CD14-positive monocyte (primary cell): ENCODE measurements around the gene PON1. TPM values are rescaled to one million over a fixed set of nuclear protein-coding genes. Genes with fewer than 3 reads are reported as not detected.

Experiments used
- DNase-seq, 3 donors: peaks; one replicate each; pipeline ENCODE4 v3.0.0-alpha.2; 2011 to 2022
- H2AFZ ChIP-seq: 2 replicates; pipeline ENCODE4 v1.6.0; 2012; ENCODE audit warnings: mild to moderate bottlenecking, low read depth, low read length, inconsistent platforms; ENCODE audit not compliant: insufficient read depth, poor library complexity, severe bottlenecking
- H3K27ac ChIP-seq, 2 donors: 1 replicate in 1 of 2; 2 replicates in 1 of 2; pipeline ENCODE4 v1.5.1; 2012 to 2013; ENCODE audit warnings: low read length in 2 of 2, control low read depth in 1 of 2, inconsistent platforms in 1 of 2, low read depth in 1 of 2, mild to moderate bottlenecking in 1 of 2
- H3K27me3 ChIP-seq, 2 donors: one replicate each; pipeline versions ENCODE4 v1.6.0 to v1.6.1; 2011 to 2013; ENCODE audit warnings: low read length in 2 of 2; ENCODE audit not compliant: control insufficient read depth in 2 of 2, insufficient read depth in 2 of 2
- H3K36me3 ChIP-seq, 2 donors: replicated peaks in 1 of 2; 1 replicate in 1 of 2; 2 replicates in 1 of 2; pipeline versions ENCODE4 v1.5.1 to v1.6.1; 2012 to 2013; ENCODE audit warnings: low read length in 2 of 2, control low read depth in 1 of 2, inconsistent platforms in 1 of 2, mild to moderate bottlenecking in 1 of 2; ENCODE audit not compliant: insufficient read depth in 2 of 2, control insufficient read depth in 1 of 2
- H3K4me1 ChIP-seq, 2 donors: 1 replicate in 1 of 2; 2 replicates in 1 of 2; pipeline versions ENCODE4 v1.5.1 to v1.6.1; 2012 to 2013; ENCODE audit warnings: low read length in 2 of 2, control low read depth in 1 of 2, inconsistent platforms in 1 of 2, mild to moderate bottlenecking in 1 of 2, moderate library complexity in 1 of 2; ENCODE audit not compliant: insufficient read depth in 2 of 2, control insufficient read depth in 1 of 2
- H3K4me2 ChIP-seq: replicated peaks from 2 replicates; pipeline ENCODE3; 2012; ENCODE audit warnings: low read length, moderate library complexity, mild to moderate bottlenecking; ENCODE audit not compliant: poor library complexity, severe bottlenecking; ENCODE audit errors: extremely low read depth
- H3K4me3 ChIP-seq, 3 experiments: fragments of 200-600 bp in 1 of 3; sonication (generic) in 1 of 3; replicated peaks in 1 of 3; 1 replicate in 2 of 3; 2 replicates in 1 of 3; pipeline ENCODE4 v1.5.1; 2011 to 2013; ENCODE audit warnings: low read length in 3 of 3, mild to moderate bottlenecking in 3 of 3, control low read depth in 2 of 3, low read depth in 2 of 3, inconsistent platforms in 1 of 3, moderate library complexity in 1 of 3
- H3K79me2 ChIP-seq: 2 replicates; pipeline ENCODE4 v1.6.0; 2012; ENCODE audit warnings: mild to moderate bottlenecking, control low read depth, inconsistent platforms, low read length, moderate library complexity; ENCODE audit not compliant: insufficient read depth
- H3K9ac ChIP-seq: 2 replicates; pipeline ENCODE4 v1.6.0; 2017; ENCODE audit warnings: low read length, mild to moderate bottlenecking; ENCODE audit not compliant: insufficient read depth, poor library complexity, severe bottlenecking
- H3K9me3 ChIP-seq, 2 donors: replicated peaks in 1 of 2; 1 replicate in 1 of 2; 2 replicates in 1 of 2; pipeline versions ENCODE4 v1.5.1 to v1.6.1; 2012 to 2013; ENCODE audit warnings: low read length in 2 of 2, control low read depth in 1 of 2; ENCODE audit not compliant: control insufficient read depth in 1 of 2, insufficient read depth in 1 of 2
- H4K20me1 ChIP-seq: 2 replicates; pipeline ENCODE4 v1.6.0; 2012; ENCODE audit warnings: mild to moderate bottlenecking, low read length, control low read depth, moderate library complexity; ENCODE audit not compliant: insufficient read depth
- H3K27ac Mint-ChIP-seq, 7 donors: one replicate each; pipeline ENCODE4 v1.8.0; 2020; ENCODE audit warnings: mild to moderate bottlenecking in 7 of 7, mixed read lengths in 7 of 7, moderate library complexity in 6 of 7, inconsistent platforms in 2 of 7
- H3K27me3 Mint-ChIP-seq, 3 donors: one replicate each; pipeline ENCODE4 v1.8.0; 2021 to 2022; ENCODE audit warnings: low read depth in 3 of 3, mild to moderate bottlenecking in 3 of 3, mixed read lengths in 3 of 3, moderate library complexity in 3 of 3, inconsistent platforms in 1 of 3
- H3K36me3 Mint-ChIP-seq, 2 donors: one replicate each; pipeline ENCODE4 v1.8.0; 2020; ENCODE audit warnings: mixed read lengths in 2 of 2, inconsistent platforms in 1 of 2, mild to moderate bottlenecking in 1 of 2
- H3K4me1 Mint-ChIP-seq: one replicate; pipeline ENCODE4 v1.8.0; 2020; ENCODE audit warnings: mild to moderate bottlenecking, mixed read lengths
- H3K4me3 Mint-ChIP-seq, 2 donors: one replicate each; pipeline ENCODE4 v1.8.0; 2020; ENCODE audit warnings: mild to moderate bottlenecking in 2 of 2, mixed read lengths in 2 of 2, moderate library complexity in 1 of 2
- H3K9me3 Mint-ChIP-seq, 7 donors: one replicate each; pipeline ENCODE4 v1.8.0; 2020 to 2022; ENCODE audit warnings: mixed read lengths in 7 of 7, mild to moderate bottlenecking in 6 of 7, moderate library complexity in 6 of 7, inconsistent platforms in 2 of 7
- WGBS: methylation state at CpG from one replicate; pipeline ENCODE4 v1.1.5; 2013; ENCODE audit warnings: missing lambda C conversion rate; ENCODE audit not compliant: insufficient coverage; 5-methylcytosine and 5-hydroxymethylcytosine counted together
- intact Hi-C, 2 donors: fragments of 100-400 bp; cut with micrococcal nuclease; formaldehyde crosslinking; loops; one replicate each; pipeline versions ENCODE4 v1.15.0 to v1.15.1; 2023
- polyA plus RNA-seq, 3 donors: library from polyadenylated mRNA; depleted of rRNA in 1 of 3; unstranded in 2 of 3; stranded (reverse) in 1 of 3; fragments of 300-500 nt in 2 of 3; fragments of >200 nt in 1 of 3; fragmentation: Illumina TruSeq in 2 of 3; gene quantifications; 1 replicate in 2 of 3; 2 replicates in 1 of 3; pipeline ENCODE4 v1.2.3, GENCODE V29; 2012 to 2021
- TF ChIP-seq, protein P1 (sequence below): fragments of 200-600 bp; IDR thresholded peaks from one replicate; pipeline ENCODE4 v1.8.0; 2022; ENCODE audit warnings: antibody characterized with exemption, mild to moderate bottlenecking

Gene PON1
- polyA plus RNA-seq, 3 donors, result not detected

DNA sequence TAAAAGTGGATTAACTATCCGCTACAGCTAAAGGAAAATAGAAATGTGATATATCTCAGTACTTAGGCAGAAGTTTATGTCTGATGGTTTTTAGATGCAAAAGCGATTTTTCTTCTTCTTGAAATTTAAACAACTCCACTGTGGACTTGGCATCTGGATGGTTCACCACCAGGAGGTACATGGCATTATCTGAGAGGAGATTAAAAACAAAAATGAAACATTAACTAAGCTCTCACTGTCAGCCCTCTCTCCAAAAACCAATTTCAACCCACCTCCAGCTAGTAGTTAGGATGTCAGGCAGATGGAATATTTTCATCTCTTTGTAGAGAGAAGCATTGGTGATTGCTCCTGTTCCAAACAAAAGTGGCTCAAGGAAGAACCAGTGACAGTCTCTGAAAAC, 12.9 kb downstream of the PON1 start:
- Mint-ChIP-seq H3K4me3 (no peak overlapping the region), H3K9me3 (peaks cover 0 to 3% (median 0%) of the 10 kb centered on the region in 7 donors), H3K36me3 (no peaks in the 10 kb centered on the region), H3K4me1 (no peaks in the 10 kb centered on the region), H3K27me3 (peaks cover 0 to 5% (median 4%) of the 10 kb centered on the region in 3 donors), H3K27ac (no peak overlapping the region)
- H2AFZ ChIP-seq, result no peak overlapping the region
- H4K20me1 ChIP-seq, result no peaks in the 10 kb centered on the region
- no peak overlapping the region for H3K27ac ChIP-seq
- WGBS, result no CpG with 5 or more reads among the region's 2 CpGs
- H3K4me3 ChIP-seq, result no peak overlapping the region
- H3K9me3 ChIP-seq, result no peaks in the 10 kb centered on the region
- DNase-seq, result no peak
- H3K4me2 ChIP-seq, result no peak overlapping the region
- H3K9ac ChIP-seq, result no peak overlapping the region
- H3K36me3 ChIP-seq, result no peaks in the 10 kb centered on the region
- TF ChIP-seq, protein P1, sequence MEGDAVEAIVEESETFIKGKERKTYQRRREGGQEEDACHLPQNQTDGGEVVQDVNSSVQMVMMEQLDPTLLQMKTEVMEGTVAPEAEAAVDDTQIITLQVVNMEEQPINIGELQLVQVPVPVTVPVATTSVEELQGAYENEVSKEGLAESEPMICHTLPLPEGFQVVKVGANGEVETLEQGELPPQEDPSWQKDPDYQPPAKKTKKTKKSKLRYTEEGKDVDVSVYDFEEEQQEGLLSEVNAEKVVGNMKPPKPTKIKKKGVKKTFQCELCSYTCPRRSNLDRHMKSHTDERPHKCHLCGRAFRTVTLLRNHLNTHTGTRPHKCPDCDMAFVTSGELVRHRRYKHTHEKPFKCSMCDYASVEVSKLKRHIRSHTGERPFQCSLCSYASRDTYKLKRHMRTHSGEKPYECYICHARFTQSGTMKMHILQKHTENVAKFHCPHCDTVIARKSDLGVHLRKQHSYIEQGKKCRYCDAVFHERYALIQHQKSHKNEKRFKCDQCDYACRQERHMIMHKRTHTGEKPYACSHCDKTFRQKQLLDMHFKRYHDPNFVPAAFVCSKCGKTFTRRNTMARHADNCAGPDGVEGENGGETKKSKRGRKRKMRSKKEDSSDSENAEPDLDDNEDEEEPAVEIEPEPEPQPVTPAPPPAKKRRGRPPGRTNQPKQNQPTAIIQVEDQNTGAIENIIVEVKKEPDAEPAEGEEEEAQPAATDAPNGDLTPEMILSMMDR, result no peak
- H3K4me1 ChIP-seq, result no peaks in the 10 kb centered on the region
- H3K27me3 ChIP-seq, result no peaks in the 10 kb centered on the region
- intact Hi-C loops, result no loop called here
- H3K79me2 ChIP-seq, result no peaks in the 10 kb centered on the region

DNA sequence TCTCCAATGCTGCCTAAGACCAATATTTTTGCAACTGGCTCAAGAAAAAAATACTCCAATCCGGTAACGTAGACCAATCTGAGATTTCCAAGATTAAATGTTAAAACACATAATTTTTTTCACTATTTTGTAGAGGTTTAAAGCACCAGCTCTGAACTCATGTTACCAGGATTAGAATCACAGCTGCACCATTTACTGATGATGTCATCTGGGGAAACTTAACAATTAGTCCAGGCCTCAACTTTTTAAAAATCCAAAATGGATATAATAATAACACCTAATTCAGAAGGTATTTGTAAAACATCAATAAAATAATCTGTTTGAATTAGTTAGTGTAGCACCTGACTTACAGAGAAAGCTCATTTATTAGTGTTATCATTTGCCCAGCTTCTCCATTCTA, 14.4 kb downstream of the PON1 start:
- WGBS, result no CpG with 5 or more reads among the region's 2 CpGs
- TF ChIP-seq, protein P1, result no peak
- Histone ChIP-seq H3K79me2 (no peaks in the 10 kb centered on the region), H3K4me2 (no peak overlapping the region), H3K36me3 (no peaks in the 10 kb centered on the region), H3K27ac (no peak overlapping the region), H3K9ac (no peak overlapping the region), H4K20me1 (no peaks in the 10 kb centered on the region), H2AFZ (no peak overlapping the region), H3K4me3 (no peak overlapping the region), H3K27me3 (no peaks in the 10 kb centered on the region), H3K9me3 (no peaks in the 10 kb centered on the region), H3K4me1 (no peaks in the 10 kb centered on the region)
- Mint-ChIP-seq H3K9me3 (peaks cover 0 to 3% (median 0%) of the 10 kb centered on the region in 7 donors), H3K36me3 (no peaks in the 10 kb centered on the region), H3K27me3 (peaks cover 3 to 6% (median 4%) of the 10 kb centered on the region in 3 donors), H3K4me3 (no peak overlapping the region), H3K27ac (no peak overlapping the region), H3K4me1 (no peaks in the 10 kb centered on the region)
- DNase-seq, result no peak
- intact Hi-C loops, result no loop called here
